SU-DHL-6 (cell line): ENCODE measurements around the gene EFCAB13.

ENCODE experiments used
- H2AFZ ChIP-seq: fragments of 200-600 bp; sonication (generic); 2 replicates; pipeline ENCODE4 v1.6.1; 2014; ENCODE audit warnings: low read depth, mild to moderate bottlenecking, moderate library complexity, mixed read lengths, antibody characterized with exemption, low read length; ENCODE audit not compliant: severe bottlenecking
- H3F3A ChIP-seq: fragments of 200-600 bp; shearing (Covaris generic); 2 replicates; pipeline ENCODE4 v1.6.0; 2016; ENCODE audit warnings: antibody characterized with exemption, mild to moderate bottlenecking; ENCODE audit not compliant: insufficient read depth
- H3K27ac ChIP-seq: fragments of 200-600 bp; sonication (generic); 2 replicates; pipeline ENCODE4 v1.5.1; 2016; ENCODE audit warnings: low read depth, mild to moderate bottlenecking, low read length, moderate library complexity, mixed read lengths
- H3K27me3 ChIP-seq: fragments of 200-600 bp; sonication (generic), shearing (Covaris generic); 2 replicates; pipeline ENCODE4 v1.6.0; 2014; ENCODE audit warnings: mild to moderate bottlenecking, low read length
- H3K36me3 ChIP-seq: fragments of 200-600 bp; sonication (generic); 2 replicates; pipeline ENCODE4 v1.6.1; 2014; ENCODE audit warnings: mild to moderate bottlenecking, low read length, mixed read lengths
- H3K4me2 ChIP-seq: fragments of 300-600, 200-600 bp; shearing (Covaris generic), sonication (generic); 2 replicates; pipeline ENCODE4 v1.6.0; 2014; ENCODE audit warnings: low read length, low read depth, mild to moderate bottlenecking; ENCODE audit not compliant: poor library complexity, severe bottlenecking
- H3K4me3 ChIP-seq: fragments of 200-600 bp; sonication (generic); 2 replicates; pipeline ENCODE4 v1.5.1; 2014; ENCODE audit warnings: antibody characterized with exemption, low read length, mild to moderate bottlenecking, mixed read lengths; ENCODE audit not compliant: insufficient read depth, poor library complexity, severe bottlenecking
- H3K79me2 ChIP-seq: fragments of 200-600 bp; sonication (generic); 2 replicates; pipeline ENCODE4 v1.6.1; 2014; ENCODE audit warnings: mild to moderate bottlenecking, low read length, moderate library complexity; ENCODE audit not compliant: insufficient read depth
- H3K9ac ChIP-seq: fragments of 200-600 bp; sonication (generic); 2 replicates; pipeline ENCODE4 v1.7.0; 2014; ENCODE audit warnings: mild to moderate bottlenecking, low read length
- H3K9me2 ChIP-seq: fragments of 200-600 bp; sonication (generic); replicated peaks from 2 replicates; pipeline ENCODE4 v1.6.1; 2014; ENCODE audit warnings: low read length; ENCODE audit not compliant: insufficient read depth
- H3K9me3 ChIP-seq: fragments of 200-600 bp; sonication (generic); 2 replicates; pipeline ENCODE4 v1.6.1; 2014; ENCODE audit warnings: low read length, mixed read lengths; ENCODE audit not compliant: insufficient read depth
- H4K20me1 ChIP-seq: fragments of 200-600 bp; sonication (generic); 2 replicates; pipeline ENCODE4 v1.6.1; 2014; ENCODE audit warnings: low read depth, mild to moderate bottlenecking, antibody characterized with exemption, low read length, moderate library complexity, mixed read lengths
- CTCF ChIP-seq: fragments of 200-600 bp; sonication (generic); IDR thresholded peaks from one replicate; pipeline ENCODE4 v1.5.1; 2017; ENCODE audit warnings: antibody characterized with exemption, mild to moderate bottlenecking, low read length, moderate library complexity; ENCODE audit not compliant: insufficient read depth, poor library complexity, severe bottlenecking
- EZH2phosphoT487 ChIP-seq: fragments of 200-600 bp; sonication (generic), shearing (Covaris generic); conservative IDR thresholded peaks from 2 replicates; pipeline ENCODE4 v1.6.1; 2018; ENCODE audit warnings: mild to moderate bottlenecking, antibody characterized with exemption, low read length, moderate library complexity, mixed read lengths

Gene EFCAB13

GRCh38 chr17:47311420-47311819 is 12.3 kb upstream of the EFCAB13 start:
- Histone ChIP-seq H3K79me2 (no peaks in the 10 kb centered on the region), H3K9me2 (no peaks in the 10 kb centered on the region), H2AFZ (no peak overlapping the region), H3K27ac (no peak overlapping the region), H4K20me1 (no peaks in the 10 kb centered on the region), H3K27me3 (no peaks in the 10 kb centered on the region), H3K9ac (no peak overlapping the region), H3K4me3 (no peak overlapping the region), H3F3A (no peaks in the 10 kb centered on the region), H3K4me2 (no peak overlapping the region), H3K9me3 (no peaks in the 10 kb centered on the region), H3K36me3 (no peaks in the 10 kb centered on the region)
- no peak for TF ChIP-seq EZH2phosphoT487
- no peak for TF ChIP-seq CTCF

- Histone ChIP-seq H3K27ac (no peak overlapping the region), H3K9ac (no peak overlapping the region), H3K79me2 (no peaks in the 10 kb centered on the region), H3K9me2 (no peaks in the 10 kb centered on the region), H3K36me3 (no peaks in the 10 kb centered on the region), H2AFZ (no peak overlapping the region), H3F3A (no peaks in the 10 kb centered on the region), H3K9me3 (no peaks in the 10 kb centered on the region), H3K27me3 (no peaks in the 10 kb centered on the region), H4K20me1 (no peaks in the 10 kb centered on the region), H3K4me3 (no peak overlapping the region), H3K4me2 (no peak overlapping the region)
- TF ChIP-seq EZH2phosphoT487 (no peak), CTCF (peak; percentile 62)
These were observed 8.1 kb upstream of the EFCAB13 start for GRCh38 chr17:47315451-47316266.

DNA sequence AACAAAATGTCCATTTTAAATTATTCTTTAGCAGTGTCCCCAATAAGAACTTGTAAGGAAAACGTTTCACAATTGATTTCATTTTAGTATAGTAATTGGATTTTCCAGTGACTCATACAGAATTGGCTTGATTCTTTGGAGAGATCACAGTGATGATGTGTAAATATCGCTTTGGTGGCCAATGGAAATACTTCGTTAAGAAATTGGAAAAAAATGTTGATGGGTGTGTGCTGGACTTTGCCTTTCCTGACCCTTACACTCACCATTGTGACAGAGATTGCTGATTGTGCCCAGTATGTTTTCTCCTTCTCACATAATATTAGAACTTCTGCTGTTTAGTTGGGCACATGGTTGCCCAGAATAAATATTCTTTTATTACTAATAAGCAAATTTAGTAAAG is 7.4 kb upstream of the EFCAB13 start:
- H3K4me3 ChIP-seq: no peak overlapping the region
- no peaks in the 10 kb centered on the region for H3F3A ChIP-seq
- H4K20me1 ChIP-seq: no peaks in the 10 kb centered on the region
- H3K9me2 ChIP-seq: no peaks in the 10 kb centered on the region
- no peaks in the 10 kb centered on the region for H3K79me2 ChIP-seq
- no peaks in the 10 kb centered on the region for H3K36me3 ChIP-seq
- H3K27me3 ChIP-seq: no peaks in the 10 kb centered on the region
- H3K4me2 ChIP-seq: no peak overlapping the region
- H2AFZ ChIP-seq: no peak overlapping the region
- no peak overlapping the region for H3K27ac ChIP-seq
- no peak overlapping the region for H3K9ac ChIP-seq
- no peaks in the 10 kb centered on the region for H3K9me3 ChIP-seq
- no peak for TF ChIP-seq EZH2phosphoT487
- no peak for TF ChIP-seq CTCF
